HPDE6-E6E7 (cell line): Measurements from ENCODE around the gene SH3GL2.
A peak's percentile ranks its signal among the peaks of the same experiment; 100 is the strongest.

Experiments
- DNase-seq: peaks from one replicate; pipeline ENCODE4 v3.0.0; 2011; ENCODE audit warnings: missing footprints; ENCODE audit errors: extremely low spot score

SH3GL2 gene

DNA sequence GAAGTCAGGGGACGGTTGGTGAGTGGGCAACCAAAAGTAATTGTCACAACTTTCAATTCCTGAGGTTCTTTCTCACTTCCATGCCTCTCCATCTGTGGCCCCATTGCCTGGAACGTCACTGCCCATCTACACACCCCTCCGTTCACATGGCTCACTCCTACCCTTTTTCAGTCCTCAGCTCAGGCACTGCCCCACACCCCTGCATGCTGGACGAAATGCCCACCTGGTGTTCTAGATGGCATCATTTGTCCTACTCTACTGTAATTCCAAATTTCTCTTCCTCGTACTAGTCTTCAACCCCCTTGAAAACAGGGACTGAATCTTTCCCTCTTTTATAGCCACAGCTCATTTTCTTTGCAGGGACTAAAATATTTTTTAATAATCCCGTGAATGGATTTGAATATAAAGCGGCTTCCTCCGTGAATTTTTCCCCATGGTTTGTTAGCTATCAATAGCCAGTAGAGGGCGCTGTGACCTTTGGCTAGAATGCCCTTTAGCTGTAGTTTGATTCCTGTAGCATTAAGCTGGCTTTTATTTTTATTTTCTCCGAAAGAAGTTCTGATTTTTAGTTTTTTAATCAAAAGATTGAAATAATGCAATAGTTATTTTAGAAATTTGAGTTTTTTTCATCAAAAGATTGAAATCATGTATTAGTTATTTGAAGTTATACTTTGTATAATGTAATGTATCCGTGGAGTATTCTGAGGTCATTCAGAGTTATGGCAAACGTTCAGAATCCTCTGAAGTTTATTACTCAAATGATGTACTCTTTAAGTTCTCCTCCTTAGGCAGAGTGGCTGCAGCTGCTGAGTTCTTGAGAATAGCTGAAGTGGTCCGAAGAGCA, 232.1 kb downstream of the SH3GL2 start:
- peak; percentile 8 for DNase-seq

DNA sequence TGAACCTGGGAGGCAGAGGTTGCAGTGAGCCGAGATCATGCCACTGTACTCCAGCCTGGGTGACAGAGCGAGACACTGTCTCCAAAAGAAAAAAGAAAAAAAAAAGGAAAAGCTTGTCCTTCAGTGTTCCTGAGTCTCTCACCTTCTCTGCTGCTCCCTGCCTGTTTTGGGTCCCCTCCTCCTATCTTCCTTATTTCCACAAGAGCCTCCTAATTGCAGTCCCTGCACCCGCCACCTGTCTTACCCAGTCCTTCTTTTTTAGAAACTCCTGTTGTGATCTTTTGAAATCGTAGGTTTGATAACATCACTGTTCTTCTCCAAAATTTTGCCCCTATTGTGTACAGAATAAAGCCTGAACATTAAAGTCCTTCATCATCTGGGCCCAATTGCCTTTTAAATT, 234.9 kb downstream of the SH3GL2 start:
- no peak for DNase-seq

DNA sequence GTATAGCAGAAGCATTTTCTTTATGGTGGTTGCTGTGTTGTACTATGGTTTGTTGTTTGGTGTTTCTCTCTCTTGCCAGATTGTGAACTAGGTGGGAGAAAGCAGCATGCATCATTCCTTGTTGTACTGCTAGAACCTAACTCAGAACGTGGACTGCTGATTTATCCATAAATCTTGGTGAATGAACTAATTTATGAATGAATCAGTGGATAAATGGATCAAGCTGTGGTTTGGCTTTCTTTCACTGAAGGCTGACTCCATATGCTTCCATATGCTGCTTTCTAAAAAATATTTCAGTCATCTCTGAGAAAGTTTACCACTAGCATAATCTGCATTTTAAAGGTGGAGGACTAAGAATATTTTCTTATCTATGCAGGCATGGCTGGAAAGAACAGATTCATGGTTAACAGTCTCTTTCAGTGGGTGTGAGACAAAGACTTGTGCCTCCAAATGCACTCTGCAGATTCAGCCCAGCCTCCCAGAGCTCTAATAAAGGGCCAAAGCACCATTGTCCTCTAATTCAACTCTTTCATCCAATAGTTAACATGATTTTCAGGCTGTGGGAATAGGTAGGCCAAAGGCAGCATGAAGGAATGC, 237.7 kb downstream of the SH3GL2 start:
- no peak for DNase-seq

DNA sequence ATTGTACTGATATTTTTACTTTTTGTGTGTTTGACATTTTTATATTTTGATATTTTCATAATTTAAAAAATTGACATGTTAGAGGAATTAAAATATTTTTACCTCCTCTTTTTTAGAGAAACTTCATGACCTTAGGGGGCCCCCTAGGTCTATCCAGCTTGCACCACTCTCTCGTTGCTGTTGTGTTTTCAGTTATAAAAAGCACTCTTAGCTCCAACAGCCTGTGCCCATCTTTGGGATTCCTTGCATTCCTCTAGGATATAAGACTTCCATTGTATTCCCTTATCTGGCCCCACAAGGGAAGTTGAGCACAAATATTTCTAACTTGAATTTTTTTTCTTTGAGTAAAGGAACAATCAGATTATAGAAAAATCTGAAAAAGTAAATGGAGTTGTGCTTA, 245.3 kb downstream of the SH3GL2 start:
- DNase-seq = no peak

DNA sequence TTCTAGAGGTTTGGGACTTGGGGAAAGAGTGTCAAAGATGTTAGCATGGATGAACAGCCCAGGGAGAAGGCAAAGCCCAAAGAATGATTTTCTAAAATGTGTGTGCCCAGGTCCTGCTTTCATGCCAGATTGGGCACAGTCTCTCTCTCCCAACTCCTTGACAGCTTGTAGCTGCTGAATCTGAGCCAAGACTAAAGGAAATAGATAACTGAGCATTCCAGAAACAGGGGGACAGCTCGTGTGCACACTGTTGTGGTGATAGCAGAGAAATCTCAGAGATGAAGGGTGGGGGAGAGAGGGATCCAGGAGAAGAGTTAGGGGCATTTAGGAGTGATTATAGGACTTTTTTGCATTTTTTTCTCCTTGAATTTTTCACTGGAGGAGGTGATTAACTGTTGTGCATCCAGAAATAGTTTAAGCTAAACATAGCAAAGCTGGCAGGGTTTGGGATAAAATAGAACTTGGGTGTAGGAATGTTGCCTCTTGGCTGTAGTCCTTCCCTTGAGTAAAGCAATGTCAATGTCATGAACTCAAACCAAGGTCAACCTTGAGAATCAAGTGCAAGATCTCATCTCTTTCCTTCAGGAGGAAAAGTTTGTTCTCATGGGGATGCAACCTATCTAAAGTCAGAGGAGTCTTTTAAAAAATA, 245.9 kb downstream of the SH3GL2 start:
- DNase-seq = no peak

DNA sequence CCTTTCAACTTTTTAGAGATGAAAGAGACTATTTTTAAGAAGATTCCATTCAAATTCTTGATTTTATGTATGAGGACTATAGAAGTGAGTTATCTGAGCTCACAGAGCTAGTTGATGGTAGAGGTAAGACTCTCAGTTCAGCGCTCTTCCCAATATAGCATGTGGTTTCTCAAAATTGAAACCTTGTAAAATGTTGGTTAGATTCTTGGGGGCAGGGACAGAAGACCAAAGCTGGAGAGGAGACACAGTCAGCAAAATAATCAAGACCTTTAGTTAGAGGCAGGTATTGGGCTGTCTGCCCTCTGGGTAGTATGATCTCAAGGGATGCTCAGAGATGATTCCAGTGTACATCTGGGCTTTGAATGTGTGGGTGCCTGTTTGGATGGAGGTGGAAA, 246.4 kb downstream of the SH3GL2 start:
- no peak for DNase-seq

DNA sequence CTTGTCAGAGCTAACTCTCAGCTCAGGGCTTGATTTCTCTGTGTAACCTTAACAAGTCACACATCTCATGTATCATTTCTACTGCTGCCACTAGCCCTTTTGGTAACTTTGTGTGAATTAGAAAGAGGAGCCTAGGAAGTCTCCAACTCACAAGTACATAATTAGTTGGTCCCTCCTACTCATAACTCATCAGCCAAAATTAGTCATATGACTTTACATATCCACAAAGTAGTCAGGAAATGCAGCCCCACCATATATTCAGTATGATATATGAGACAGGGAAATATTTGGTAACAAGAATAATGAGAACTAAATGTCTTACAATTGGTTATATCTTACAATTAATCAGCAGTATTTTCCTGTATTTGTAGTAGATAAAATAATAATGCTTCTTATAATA, 250.2 kb downstream of the SH3GL2 start:
- DNase-seq = no peak

DNA sequence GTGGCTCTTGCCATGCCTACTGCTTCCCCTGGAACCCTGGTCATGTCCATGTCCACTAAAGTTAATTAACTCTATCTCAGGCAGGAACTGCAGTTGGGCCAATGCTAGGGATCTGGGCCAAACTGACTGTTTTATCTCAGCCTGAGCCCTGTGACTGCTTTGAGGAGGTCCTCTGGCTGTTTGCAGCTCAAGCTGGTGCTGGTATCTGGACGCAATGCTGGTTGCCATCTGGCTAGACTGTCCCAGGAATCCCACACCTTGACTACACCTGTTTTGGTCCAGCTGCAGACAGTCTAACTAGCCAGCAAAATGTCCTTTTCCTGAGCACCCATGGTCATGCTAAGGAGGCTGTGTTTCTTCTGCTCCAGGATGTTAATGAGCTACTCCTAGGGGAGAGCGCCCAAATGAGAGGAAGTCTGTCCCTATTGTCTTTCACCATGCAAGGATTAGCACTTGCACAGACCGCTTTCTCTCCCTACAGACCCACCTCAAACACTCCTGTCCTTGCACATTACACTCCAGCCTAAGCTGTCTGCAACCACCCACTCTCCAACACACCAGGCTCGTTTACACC, 251.0 kb downstream of the SH3GL2 start:
- DNase-seq = no peak

DNA sequence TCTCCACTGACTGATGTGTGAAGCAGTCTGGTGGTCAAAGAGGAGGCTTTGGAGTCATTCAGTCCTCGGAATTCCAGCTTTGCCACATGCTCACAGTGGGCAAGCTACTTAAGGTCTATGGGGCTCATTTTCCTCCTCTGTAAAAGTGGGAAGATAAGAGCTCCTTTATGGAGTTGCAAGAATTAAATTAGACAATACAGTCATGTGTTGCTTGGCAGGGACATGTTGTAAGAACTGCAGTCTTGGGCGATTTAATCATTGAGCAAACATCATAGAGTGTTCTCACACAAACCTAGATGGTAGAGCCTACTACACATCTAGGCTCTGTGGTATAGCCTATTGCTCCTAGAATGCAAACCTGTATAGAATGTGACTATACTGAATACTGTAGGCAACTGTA, 253.9 kb downstream of the SH3GL2 start:
- no peak for DNase-seq

DNA sequence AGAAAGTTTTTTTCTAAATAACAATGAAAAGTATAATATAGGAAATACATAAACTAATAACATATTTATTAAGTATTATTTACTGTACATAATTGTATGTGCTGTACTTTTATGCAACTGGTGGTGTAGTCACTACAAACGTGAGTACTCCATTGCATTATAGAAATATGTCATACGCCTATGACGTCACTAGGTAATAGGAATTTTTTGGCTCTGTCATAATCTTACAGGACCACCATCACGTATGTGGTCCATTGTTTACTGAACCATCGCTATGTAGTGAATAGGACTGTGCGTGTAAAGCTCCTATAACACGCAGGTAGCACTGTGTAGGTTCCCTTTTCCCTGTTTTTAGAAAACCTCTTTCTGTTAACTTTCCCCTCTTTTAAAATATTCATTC, 255.0 kb downstream of the SH3GL2 start:
- DNase-seq = no peak

DNA sequence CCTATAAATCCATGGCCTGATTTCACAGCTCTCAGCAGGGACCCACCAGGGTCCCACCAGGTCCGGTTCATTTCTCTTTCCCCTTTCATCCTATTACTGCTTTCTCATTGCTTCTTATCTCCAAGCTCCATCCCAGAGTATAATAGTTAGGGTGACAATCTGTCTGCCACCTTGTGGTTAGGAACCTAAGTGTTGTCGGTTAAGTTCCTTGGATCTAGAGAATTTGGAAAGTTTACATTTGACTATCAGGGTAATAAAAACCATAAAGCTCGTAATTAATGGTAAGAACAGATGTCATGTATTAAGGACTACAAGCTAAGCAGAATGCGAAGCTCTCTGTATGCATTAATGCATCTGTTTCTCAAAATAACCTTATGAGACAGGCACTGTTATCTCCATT, 259.1 kb downstream of the SH3GL2 start:
- DNase-seq = no peak

DNA sequence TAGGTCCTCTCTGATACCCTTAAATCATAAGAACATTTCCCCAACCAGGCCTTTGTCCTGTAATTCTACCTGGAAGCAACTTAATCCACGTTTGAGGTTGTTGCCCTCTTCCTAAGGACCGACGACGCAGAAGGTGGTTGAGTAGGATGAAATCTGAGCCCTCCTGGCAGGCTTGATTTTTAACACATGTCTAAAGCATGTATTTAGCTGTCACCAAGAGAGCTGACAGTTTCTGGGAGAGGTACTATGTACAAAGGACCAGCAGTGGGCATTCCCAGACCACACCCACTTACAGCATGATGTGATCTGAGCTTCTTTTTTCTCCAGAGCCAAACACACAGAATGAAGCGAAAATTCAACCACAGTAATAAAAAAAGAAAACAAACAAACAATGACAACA, 260.9 kb downstream of the SH3GL2 start:
- DNase-seq = no peak

DNA sequence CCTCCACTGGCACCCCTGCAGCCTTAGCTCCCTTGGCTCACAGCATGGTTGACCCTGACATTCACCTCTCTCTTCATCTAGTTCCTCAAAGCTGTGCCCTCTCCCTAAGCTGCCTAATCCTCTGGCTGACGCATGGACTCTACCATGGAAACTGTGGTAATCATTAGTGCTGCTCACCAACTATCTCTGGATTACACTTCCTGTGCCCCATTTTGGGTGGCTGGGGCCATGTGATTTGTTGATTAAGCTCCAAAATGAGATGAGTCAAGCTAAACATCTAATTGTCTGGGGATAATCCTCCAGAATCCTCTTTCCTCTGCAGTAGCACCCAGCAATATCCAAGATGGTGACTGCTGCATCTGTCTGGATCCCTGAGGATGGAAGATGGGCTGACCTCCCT, 264.4 kb downstream of the SH3GL2 start:
- DNase-seq = no peak
